H1 (cell line): Measurements from ENCODE around the gene PPP1R3E. TPM values are rescaled to one million over a fixed set of nuclear protein-coding genes. Genes with fewer than 3 reads are reported as not detected.
A peak's percentile ranks its signal among the peaks of the same experiment; 100 is the strongest.

Experiments
- ASH2L ChIP-seq: fragments of 200-600, 300-600 bp; sonication (generic); IDR thresholded peaks from one replicate; pipeline ENCODE4 v1.7.1; 2017; ENCODE audit warnings: low read length
- CHD2 ChIP-seq: IDR thresholded peaks from 2 replicates; pipeline ENCODE4 v1.6.1; 2012; ENCODE audit warnings: low read length, improper control_type of control experiment
- EZH2 ChIP-seq: fragments of 200-600 bp; sonication (generic); IDR thresholded peaks from 2 replicates; pipeline ENCODE4 v1.7.1; 2012; ENCODE audit warnings: low read depth, mild to moderate bottlenecking, moderate library complexity, low read length, inconsistent platforms; ENCODE audit not compliant: severe bottlenecking
- POLR2AphosphoS5 ChIP-seq: IDR thresholded peaks from 2 replicates; pipeline ENCODE4 v1.6.1; 2011; ENCODE audit warnings: low read depth, low read length
- RFX5 ChIP-seq: IDR thresholded peaks from 2 replicates; pipeline ENCODE4 v1.6.1; 2011; ENCODE audit warnings: low read depth, low read length, improper control_type of control experiment, borderline replicate concordance
- TAF1 ChIP-seq: IDR thresholded peaks from 2 replicates; pipeline ENCODE4 v1.6.1; 2011; ENCODE audit warnings: mild to moderate bottlenecking, low read depth, low read length
- TBP ChIP-seq: IDR thresholded peaks from 2 replicates; pipeline ENCODE4 v1.6.1; 2011; ENCODE audit warnings: low read depth, low read length, improper control_type of control experiment
- polyA plus RNA-seq, 7 experiments: library from polyadenylated mRNA; depleted of rRNA in 3 of 7; stranded (reverse) in 5 of 7; unstranded in 2 of 7; fragments of >200 nt in 5 of 7; fragments of 200-250 nt in 2 of 7; gene quantifications; 1 replicate in 5 of 7; 2 replicates in 1 of 7; 4 replicates in 1 of 7; pipeline versions ENCODE4 v1.2.1 to v1.2.3, GENCODE V29; 2011 to 2013; ENCODE audit warnings: missing spikeins in 2 of 7, mixed read lengths in 2 of 7
- total RNA-seq: library from RNA; stranded (reverse); fragmentation: NEBNext Ultra II Directional; extraction: Animal tissue kit (Norgen Biotek cat#: 25700); gene quantifications from 2 replicates; pipeline ENCODE4 v1.2.1, GENCODE V29; 2021
- TF ChIP-seq, protein P1 (sequence below): IDR thresholded peaks from 2 replicates; pipeline ENCODE4 v1.6.1; 2012; ENCODE audit warnings: inconsistent platforms

The PPP1R3E gene
- total and polyA plus RNA-seq, 2 of the 8 experiments (the other 6 are each of a cell fraction or from before 2014, with no cell fraction given), result 4.4 to 4.7 TPM

DNA sequence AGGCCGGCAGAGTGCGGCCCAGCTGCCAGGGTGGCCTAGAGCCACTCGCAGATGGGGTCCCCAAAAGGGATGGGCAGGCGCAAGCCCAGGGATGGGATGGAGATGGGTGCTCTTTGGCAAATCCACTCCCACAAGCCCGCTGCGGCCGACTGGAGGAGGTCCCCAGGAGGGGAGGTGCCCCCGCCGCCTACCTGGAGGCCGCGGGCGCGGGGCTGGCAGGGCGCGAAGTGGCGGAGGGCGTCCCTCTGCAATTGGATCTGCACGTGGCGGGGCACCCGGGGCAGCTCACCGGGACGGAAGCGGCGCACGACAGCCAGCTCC lies 730 bp downstream of the PPP1R3E start (continued):
- no peak for TF ChIP-seq EZH2
- TF ChIP-seq TAF1, result peak; percentile 57; the same call in 1 of the 2 replicates
- TF ChIP-seq ASH2L, result peak; percentile 17
- TF ChIP-seq CHD2, result 0 out of 2 replicates have a peak, but pooled peaks have one; percentile 26
- TF ChIP-seq TBP, result peak; percentile 60
- TF ChIP-seq, protein P1, sequence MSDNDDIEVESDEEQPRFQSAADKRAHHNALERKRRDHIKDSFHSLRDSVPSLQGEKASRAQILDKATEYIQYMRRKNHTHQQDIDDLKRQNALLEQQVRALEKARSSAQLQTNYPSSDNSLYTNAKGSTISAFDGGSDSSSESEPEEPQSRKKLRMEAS, result peak; percentile 92
- no peak for TF ChIP-seq RFX5
- TF ChIP-seq POLR2AphosphoS5, result peak; percentile 71; the same call in 1 of the 2 replicates
